Hematopoietic multipotent progenitor cell (in vitro differentiated cells): Measurements from ENCODE around the gene CCDC80. TPM values are rescaled to one million over a fixed set of nuclear protein-coding genes. Genes with fewer than 3 reads are reported as not detected.
A peak's percentile ranks its signal among the peaks of the same experiment; 100 is the strongest.

ENCODE experiments used
- DNase-seq, 3 donors: peaks; one replicate each; pipeline ENCODE4 v3.0.0-alpha.2; 2011 to 2015; ENCODE audit warnings: low read depth in 2 of 3, low spot score in 2 of 3
- total RNA-seq: library from RNA; depleted of rRNA; stranded (reverse); fragments of >200 nt; gene quantifications from one replicate; pipeline ENCODE4 v1.2.3, GENCODE V29; 2012

Gene CCDC80, protein sequence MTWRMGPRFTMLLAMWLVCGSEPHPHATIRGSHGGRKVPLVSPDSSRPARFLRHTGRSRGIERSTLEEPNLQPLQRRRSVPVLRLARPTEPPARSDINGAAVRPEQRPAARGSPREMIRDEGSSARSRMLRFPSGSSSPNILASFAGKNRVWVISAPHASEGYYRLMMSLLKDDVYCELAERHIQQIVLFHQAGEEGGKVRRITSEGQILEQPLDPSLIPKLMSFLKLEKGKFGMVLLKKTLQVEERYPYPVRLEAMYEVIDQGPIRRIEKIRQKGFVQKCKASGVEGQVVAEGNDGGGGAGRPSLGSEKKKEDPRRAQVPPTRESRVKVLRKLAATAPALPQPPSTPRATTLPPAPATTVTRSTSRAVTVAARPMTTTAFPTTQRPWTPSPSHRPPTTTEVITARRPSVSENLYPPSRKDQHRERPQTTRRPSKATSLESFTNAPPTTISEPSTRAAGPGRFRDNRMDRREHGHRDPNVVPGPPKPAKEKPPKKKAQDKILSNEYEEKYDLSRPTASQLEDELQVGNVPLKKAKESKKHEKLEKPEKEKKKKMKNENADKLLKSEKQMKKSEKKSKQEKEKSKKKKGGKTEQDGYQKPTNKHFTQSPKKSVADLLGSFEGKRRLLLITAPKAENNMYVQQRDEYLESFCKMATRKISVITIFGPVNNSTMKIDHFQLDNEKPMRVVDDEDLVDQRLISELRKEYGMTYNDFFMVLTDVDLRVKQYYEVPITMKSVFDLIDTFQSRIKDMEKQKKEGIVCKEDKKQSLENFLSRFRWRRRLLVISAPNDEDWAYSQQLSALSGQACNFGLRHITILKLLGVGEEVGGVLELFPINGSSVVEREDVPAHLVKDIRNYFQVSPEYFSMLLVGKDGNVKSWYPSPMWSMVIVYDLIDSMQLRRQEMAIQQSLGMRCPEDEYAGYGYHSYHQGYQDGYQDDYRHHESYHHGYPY
- total RNA-seq: under 0.01 TPM

DNA sequence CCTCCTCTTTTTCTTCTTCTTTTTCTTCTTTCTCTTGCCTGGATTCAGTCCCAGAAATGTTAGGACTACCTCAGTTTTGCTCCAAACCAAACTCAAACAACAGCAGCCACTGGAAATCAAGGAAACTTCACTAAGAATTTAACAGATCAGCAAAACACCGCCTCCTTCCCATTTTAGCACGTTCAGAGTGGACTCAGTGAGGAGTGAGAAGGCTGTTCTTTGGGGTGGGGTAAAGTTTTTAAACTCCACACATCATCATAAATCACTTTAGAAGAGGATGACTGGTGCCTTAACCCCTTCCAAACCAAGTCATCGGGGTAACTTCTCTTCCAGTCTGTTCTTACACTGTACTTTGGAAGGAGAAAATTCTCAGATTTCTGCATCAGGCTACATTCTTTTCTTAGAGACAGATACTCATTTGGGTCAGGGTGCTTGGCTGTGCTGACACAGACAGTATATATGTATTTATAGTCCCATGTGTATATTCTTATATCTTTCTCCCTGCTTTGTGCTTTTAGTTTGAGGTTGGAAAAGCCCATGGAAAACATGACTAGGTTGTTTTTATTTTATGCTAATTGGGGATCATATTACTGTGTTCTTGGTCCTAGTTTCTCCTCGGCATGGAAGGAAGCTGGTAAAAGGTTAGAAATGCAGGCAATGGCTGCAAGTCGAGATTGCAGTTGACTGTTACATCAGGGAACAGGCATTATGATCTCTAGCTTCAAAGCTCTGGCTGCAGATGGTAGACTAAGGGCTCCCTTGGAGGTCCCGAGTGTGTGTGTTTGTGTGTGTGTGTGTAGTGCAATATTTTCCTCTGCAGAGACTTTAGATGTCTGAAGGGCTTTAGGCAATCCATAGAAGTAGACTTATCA is at the start of gene CCDC80:
Gene CCDC80, minus strand, starts transcription at position 214 of the 872 bp plus-strand sequence. CDS start 1,238 bp downstream, outside the sequence.
- DNase-seq: no peak

GRCh38 chr3:112689989-112690388 is 49.0 kb upstream of the CCDC80 start:
- no peak for DNase-seq

- DNase-seq: no peak
Observed at GRCh38 chr3:112689385-112689784, 48.4 kb upstream of the CCDC80 start.

DNA sequence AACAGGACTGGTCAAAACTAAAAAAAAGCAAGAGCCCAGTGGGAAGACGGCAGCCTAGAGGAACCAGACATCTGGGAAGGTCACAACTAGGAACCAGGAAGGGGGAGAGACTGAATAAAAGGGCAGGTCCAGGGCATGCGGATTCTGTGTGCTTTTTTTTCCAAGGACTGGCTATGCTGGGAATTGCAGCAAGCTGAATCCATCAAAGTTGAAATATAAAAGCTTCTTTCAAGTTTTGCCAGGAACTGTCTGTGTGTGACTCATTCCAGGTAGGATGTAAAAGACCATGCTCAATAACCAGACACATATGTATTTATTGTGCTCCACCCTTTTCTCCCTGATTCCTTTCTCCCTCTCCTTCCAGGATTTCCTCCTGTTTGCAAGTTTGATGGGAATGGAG is 47.9 kb upstream of the CCDC80 start:
- DNase-seq: no peak

- DNase-seq: no peak
Observed at GRCh38 chr3:112688085-112688769, 47.3 kb upstream of the CCDC80 start.

GRCh38 chr3:112687616-112688015 is 46.7 kb upstream of the CCDC80 start:
- DNase-seq: no peak

DNA sequence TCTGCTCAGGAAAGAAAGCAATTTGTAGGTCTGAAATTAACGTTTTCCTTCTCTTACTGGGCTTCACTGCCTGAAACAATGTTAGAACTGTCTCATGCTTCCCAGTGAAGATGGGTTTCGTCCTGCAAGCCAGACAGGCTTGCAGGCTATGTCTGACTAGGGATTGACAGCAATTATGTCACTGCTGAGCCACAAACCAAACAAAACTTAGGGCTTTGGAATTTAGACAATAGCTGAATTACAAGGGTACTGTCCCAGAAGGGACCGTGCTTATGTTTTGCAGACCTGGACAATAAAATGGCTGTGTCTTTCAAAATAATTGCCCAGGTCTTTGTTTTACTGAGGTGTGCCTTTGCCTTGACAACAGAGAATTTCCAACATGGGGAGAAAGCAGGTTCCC is 46.3 kb upstream of the CCDC80 start:
- no peak for DNase-seq

DNA sequence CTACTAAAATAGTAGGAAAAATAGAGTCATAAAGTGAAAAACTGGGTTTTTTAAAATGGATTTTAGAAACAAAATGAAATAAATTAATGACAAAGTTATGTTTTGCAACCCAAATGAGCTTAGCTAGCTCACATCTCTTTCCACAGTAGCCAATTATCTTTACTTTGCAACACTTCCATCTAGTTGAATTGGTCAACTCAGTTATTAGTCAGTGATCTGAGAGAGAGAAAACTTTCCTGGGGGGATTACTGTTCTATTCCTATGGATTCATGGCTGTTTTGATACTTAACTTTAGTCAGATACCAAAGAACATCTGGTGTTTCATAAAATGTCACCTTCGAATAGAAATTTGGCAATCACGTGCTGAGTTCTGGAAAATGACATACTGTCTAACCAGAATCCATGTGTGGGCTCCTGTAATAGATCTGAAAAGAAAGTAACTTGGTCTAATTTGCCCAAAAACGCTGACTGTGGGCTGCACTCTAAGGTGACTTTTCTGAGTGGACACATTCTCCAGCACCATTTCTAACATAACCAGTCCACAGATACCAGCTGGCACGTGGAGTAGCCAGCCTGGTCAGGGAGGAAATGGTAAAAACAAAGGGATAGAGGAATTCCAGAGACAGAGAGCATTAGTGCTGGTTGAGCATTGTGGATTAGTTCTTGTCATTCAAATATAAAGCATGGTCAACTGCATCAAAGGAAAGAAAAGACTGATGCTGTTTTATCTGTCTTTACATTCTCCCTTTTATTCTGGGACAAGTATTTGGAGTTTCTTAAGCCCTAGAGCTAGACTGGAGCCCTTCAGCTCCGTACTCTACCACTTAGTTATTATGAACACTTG is 45.2 kb upstream of the CCDC80 start:
- no peak for DNase-seq

- DNase-seq: no peak
Observed at GRCh38 chr3:112685420-112685819, 44.5 kb upstream of the CCDC80 start.

- DNase-seq: no peak
Observed at GRCh38 chr3:112682361-112682760, 41.4 kb upstream of the CCDC80 start.

- DNase-seq: no peak
Observed at GRCh38 chr3:112681822-112682325, 40.9 kb upstream of the CCDC80 start.

GRCh38 chr3:112676659-112677234 is 35.8 kb upstream of the CCDC80 start:
- DNase-seq: peak in 2 of 3 donors; percentile 88 to 91

GRCh38 chr3:112675943-112676535 is 35.1 kb upstream of the CCDC80 start:
- no peak for DNase-seq

- DNase-seq: no peak
Observed at GRCh38 chr3:112675349-112675748, 34.4 kb upstream of the CCDC80 start.

- no peak for DNase-seq
Observed at GRCh38 chr3:112672716-112673541, 32.0 kb upstream of the CCDC80 start.

DNA sequence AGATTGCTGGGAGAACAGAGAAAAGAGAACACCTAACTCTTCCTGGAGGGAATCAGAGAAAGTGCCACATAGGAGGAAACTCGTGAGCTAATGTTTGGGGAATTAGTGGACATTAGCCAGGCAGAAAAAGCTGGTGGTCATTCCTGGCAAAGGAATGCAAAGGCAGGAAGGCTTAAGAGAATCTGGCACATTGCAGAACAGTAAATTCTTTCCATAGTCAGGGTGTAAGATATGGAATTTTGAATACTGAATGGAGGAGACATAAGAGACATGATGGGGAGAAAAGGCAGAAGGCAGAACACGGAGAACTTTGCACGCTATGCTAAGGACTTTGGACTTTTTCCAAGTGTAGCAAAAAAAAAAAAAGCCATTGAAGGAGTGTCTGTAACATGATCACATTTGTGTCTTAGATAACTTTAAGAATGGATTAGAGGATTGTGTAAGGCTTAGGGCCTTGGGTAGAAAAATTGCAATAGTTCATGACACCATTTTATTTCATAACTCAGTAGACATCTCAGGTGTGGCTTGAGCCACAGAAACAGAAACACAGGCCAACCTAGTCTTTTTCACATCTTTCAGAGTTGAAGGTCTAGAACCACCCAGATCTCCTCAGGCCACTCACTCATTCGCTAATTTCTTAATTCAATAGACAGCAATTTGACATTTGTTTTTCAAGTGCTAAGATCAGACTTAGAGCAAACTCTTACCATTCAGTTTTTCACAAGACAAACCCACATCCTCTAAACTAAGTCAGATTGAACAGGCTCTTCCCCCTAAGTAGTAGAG is 31.2 kb upstream of the CCDC80 start:
- DNase-seq: peak in 1 of 3 donors; percentile 9
